GM12801 (cell line): ENCODE results near the gene ABTB2.

ENCODE experiments used
- CTCF ChIP-seq: IDR thresholded peaks from one replicate; pipeline ENCODE4 v1.5.1; 2011; ENCODE audit warnings: control low read depth; ENCODE audit not compliant: insufficient read length; ENCODE audit errors: extremely low read depth

ABTB2 gene

GRCh38 chr11:34243600-34244464 is 114.0 kb downstream of the ABTB2 start:
- TF ChIP-seq CTCF = no peak

GRCh38 chr11:34242037-34242625 is 115.7 kb downstream of the ABTB2 start:
- TF ChIP-seq CTCF = no peak

- TF ChIP-seq CTCF = no peak
Measured at GRCh38 chr11:34240150-34240494, 117.7 kb downstream of the ABTB2 start.

- no peak for TF ChIP-seq CTCF
Measured at GRCh38 chr11:34239465-34240149, 118.2 kb downstream of the ABTB2 start.

GRCh38 chr11:34238966-34239365 is 118.8 kb downstream of the ABTB2 start:
- no peak for TF ChIP-seq CTCF

- TF ChIP-seq CTCF = no peak
Measured at GRCh38 chr11:34238533-34238932, 119.3 kb downstream of the ABTB2 start.

GRCh38 chr11:34236572-34236971 is 121.2 kb downstream of the ABTB2 start:
- TF ChIP-seq CTCF = no peak
